Measurements from ENCODE around the gene MLLT6.
A peak's percentile ranks its signal among the peaks of the same experiment; 100 is the strongest.

Gene MLLT6

DNA sequence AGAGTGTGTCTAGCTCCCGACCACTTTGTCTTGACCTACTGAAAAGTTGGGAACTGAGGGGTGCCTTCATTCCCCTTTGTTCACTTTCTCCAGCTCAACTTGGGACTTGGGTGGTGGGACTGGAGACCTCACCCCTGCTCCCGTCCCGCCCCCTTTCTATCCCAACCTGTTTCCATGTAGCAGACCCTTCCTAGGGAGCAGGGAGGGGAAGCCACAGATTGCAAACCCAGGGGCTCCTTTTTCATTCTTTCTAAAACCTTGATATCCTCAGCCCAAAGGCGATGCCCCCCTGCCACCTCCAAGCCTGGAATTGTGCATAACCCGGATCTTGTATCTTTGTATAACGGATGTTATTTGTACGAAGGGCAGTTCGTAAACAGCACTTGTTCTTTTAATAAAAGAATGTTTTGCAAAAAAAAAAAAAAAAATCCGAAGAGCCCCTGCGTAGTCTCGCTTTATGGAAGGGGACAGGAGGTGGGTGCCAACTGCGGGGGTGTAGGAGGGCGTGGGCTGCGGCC, 24.4 kb downstream of the MLLT6 start:
- DNase-seq = no peak

DNA sequence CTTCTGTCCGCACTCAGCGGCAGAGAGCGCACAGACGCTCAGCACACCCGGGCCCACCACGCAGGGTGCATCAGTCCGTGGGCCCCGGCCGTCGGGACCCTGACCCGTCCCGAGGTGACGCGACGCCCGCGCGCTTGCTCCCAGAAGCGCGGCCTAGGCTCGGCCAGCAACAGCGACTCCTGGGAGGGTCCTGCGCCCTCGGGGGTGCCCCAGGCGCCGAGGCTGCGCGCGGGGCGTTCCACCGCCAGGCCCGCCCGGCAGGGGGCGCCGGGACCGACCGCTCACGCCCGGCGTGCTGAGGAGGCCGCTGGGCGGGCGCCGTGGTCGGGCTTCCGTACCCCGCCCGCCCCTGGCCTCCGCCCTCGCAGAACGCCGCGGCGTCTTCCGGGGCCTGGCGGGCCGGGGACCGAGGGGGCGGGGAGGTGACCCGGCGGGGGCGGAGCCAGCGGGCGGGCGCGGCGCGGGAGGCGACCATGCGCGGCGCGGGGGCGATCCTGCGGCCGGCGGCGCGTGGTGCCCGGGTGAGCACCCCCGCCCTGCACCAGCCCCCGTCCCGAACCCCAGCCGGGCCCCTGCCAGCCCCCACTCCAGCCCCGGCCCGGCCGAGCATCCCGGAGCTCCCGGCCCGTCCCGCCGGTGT, 24.9 kb downstream of the MLLT6 start, which contains the start of gene CISD3:
Gene CISD3 (plus strand): TSS at position 456 of the 640 bp plus-strand sequence. CDS start 18 bp downstream, at position 474.
- peak; percentile 85 for DNase-seq

GRCh38 chr17:38730526-38731379, 25.7 kb downstream of the MLLT6 start:
- peak; percentile 63 for DNase-seq

GRCh38 chr17:38731526-38732294, 26.6 kb downstream of the MLLT6 start:
- DNase-seq = no peak

DNA sequence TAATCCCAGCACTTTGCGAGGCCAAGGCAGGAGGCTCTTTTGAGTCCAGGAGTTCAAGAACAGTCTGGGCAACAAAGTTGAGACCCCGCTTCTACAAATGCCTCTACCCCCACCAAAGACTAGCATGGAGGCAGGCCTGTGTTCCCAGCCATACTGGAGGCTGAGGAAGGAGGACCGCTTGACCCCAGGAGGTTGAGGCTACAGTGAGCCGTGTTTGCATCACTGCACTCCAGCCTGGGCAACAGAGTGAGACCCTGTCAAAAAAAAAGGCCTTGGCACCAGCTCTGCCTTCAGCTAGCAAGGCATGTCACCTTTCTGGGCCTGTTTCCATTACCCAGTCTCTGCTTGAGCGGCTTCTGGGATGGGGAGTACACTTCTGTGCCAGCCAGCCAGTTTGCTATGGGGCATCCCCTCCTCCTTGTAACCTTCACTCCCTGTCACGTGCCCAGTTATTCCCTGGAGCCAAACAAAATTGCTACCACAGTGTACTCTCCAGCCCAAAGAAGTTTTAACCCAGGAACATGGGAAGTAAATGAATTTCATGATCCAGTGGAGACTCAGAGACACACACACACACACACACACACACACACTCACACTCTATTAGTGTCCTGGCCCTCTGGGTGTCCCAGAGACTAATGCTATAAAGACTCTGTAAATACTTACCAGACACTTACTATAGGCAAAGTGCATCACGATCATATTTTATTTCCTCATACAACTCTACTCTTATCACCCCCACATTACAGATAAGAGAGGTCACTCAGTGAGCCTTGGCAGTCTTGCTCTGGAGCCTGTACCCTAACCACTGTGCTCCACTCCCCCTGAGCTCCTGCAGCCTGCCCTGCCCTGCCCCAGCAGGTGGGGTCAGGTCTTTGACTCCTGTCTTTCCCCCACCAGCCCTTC, 27.6 kb downstream of the MLLT6 start:
- DNase-seq = no peak

DNA sequence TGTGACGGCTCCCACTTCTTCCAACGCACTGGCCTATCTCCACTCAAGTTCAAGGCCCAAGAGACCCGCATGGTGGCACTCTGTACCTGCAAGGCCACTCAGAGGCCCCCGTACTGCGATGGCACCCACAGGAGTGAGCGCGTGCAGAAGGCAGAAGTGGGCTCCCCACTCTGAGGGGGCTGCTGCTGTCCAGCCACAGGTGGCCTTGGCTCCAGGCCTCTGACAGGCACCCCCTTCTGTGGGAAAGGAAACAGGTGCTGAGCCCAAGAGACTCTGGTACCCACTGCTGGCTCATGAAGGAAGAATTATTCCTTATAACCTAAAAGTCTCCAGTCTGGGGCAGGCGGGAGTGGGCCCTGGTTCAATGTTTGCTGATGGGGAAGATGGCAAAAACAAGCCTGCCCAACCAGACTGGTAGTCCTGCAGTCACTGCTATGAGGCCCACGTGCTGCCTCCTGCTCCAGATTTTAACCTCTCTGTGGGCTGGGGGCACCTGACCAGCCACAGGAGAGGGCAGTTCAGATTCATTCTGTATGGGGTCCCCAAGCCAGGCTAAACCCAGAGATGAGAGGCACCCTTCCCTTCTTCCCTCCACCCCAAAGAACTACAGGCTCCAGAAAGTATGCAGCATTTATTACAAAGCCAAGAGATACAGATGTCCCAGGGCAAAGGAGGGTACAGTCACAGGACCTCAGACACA, 28.4 kb downstream of the MLLT6 start:
- no peak for DNase-seq

- no peak for DNase-seq
These were observed 29.2 kb downstream of the MLLT6 start for GRCh38 chr17:38733982-38734973.

DNA sequence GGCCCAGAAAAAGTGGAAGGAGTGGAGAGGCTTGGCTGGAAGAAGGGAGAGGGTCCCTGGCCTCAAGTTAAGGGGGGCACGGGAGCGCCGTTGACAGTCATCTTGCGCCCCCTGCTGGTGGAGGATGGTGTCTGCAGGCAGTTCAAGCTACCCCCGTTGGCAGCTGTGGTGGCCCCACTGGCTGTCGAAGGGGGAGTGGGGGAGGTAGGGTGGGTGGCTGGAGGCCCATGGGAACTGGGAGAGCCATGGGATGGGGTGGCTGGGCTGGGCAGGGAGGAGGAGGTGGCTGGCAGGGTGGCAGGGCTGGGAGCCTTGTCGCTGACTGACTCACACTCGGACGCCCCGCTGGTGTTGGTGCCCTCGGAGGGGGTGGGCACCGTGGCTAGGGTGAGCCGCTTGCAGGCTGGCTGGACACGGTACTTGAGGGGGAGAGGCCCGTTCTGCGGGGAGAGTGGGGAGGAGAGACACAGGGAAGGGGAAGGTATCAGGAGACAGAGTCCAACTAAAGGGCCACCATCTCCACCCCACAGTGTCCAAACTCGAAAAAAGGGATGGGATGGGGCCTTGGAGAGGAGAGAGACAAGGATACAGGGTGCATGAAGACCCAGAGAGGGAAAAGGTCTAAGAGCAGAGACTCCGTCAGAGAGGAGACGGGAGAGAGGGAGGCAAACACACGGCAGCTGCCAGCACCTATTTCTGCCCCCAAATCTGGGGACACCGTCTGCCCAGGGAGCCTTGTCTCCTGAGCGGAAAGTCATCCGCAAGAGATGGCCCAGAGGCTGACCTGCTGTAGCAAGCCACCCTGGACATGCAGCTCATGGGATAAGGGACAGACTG, 30.3 kb downstream of the MLLT6 start:
- peak; percentile 14 for DNase-seq

GRCh38 chr17:38738007-38738662, 33.1 kb downstream of the MLLT6 start:
- DNase-seq = no peak

DNA sequence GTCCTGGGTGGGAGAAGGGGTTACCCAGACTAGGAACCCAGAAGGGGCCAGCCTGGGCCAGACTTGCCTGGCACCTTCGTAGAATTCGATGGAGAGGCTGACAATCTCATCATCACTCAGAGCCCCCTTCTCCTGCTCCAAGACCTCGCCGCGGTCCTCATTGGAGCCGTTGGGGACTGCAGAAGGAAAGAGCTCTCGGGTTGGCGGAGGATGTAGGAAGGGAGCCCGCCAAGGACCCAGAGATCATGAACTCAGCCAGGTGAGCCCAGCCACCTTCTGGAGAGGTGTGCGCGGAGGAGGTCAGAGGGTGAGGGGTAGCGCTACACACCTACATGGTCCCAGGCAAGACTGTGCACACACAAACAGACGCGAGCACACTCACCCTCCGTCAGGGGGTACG, 33.6 kb downstream of the MLLT6 start:
- no peak for DNase-seq

- DNase-seq = no peak
These were observed 34.2 kb downstream of the MLLT6 start for GRCh38 chr17:38739305-38739704.

- no peak for DNase-seq
These were observed 35.0 kb downstream of the MLLT6 start for GRCh38 chr17:38740044-38740443.

DNA sequence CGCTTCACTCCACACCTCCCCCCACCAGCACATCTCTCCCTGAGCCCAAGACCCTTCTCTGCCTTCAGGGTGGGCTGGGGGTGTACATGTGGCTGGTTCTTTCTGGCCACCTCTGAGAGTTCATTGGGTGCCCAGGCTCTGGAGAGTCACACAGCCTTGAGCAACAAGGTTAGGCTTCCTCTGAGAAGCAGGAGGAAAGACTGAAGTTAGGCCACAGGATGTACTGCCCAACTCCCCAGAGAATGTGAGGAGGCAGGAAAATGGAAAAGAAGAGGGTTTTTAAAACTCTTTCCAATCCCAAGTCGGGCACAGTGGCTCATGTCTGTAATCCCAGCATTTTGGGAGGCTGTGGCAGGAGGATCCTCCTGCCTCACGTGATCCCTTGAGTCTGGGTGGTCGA, 35.7 kb downstream of the MLLT6 start:
- DNase-seq = no peak

GRCh38 chr17:38741461-38741860, 36.4 kb downstream of the MLLT6 start:
- no peak for DNase-seq

DNA sequence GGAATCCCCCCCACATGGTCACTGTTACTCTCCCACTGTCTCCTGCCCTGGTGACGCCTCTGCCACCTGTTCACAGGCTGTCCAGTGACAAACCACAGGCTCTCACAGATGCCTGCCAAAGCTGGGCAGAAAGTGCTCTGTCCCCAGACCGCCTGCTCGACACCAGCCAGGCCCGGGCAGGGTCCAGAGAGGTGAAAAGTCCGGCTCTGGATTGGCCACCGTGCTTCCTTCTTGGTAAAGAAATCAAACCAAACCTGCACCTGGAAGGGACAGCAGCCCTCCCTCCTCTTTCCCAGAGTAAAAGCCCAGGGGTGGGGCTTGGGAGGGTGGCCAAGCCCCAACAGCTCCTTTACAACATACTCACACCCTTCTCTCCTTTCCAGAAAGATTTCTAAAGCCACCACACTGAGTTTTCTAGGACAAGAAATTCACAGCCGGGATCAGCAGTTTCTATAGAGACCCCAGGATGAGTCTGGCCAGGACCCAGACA, 36.9 kb downstream of the MLLT6 start:
- no peak for DNase-seq

GRCh38 chr17:38742411-38743308, 37.6 kb downstream of the MLLT6 start:
- DNase-seq = peak; percentile 32

DNA sequence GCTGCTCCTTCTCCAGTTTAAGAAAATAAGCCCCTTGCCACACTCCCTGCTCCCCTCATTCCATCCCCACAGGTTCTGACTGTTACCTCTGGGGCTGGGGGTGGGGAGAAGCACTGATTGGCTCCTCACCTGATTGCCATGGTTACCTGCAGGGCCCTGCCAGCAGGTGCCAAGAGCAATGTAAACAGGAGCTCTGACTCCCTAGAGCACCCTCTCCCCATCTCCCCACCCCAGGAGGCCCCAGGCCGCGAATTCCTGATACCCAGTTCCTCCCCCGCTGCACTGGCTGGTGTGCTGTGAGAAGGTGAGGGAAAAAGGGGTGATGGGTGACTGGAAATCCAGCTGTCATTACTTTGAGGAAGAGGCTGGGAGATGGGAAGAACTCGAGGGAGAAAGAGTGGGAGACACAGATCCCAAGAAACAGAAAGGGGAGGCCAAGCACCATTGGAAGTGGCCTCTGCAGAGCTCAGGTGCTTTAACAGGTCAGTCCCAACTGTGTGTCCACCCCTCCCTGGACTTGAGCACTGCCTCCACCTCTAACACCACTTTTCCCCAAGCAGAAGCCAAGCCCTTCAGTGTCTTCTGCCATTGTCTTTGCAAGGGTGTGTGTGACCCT, 38.6 kb downstream of the MLLT6 start:
- DNase-seq = no peak
